Measurements from ENCODE around the gene HLCS.

HLCS gene

GRCh38 chr21:36917471-36918158 lies 48.9 kb downstream of the HLCS start:
- Histone ChIP-seq H3K27ac (ENCODE audit: low read length) (no peak overlapping the region), H3K9ac (ENCODE audit: low read length) (peak overlapping the region; percentile 27), H3K36me3 (ENCODE audit: control insufficient read depth, low read depth, low read length) (no peaks in the 10 kb centered on the region)

GRCh38 chr21:36916718-36917117 lies 49.8 kb downstream of the HLCS start:
- Histone ChIP-seq H3K27me3 (ENCODE audit: control insufficient read depth, insufficient read depth, low read length) (no peaks in the 10 kb centered on the region), H3K9ac (ENCODE audit: low read length) (no peak overlapping the region), H3K9me3 (ENCODE audit: control insufficient read depth, low read depth, low read length) (no peaks in the 10 kb centered on the region), H3K4me1 (ENCODE audit: control insufficient read depth, low read depth, low read length) (peaks cover 25% of the 10 kb centered on the region), H3K4me3 (ENCODE audit: low read length) (no peak overlapping the region), H3K27ac (ENCODE audit: low read length) (no peak overlapping the region), H3K36me3 (ENCODE audit: control insufficient read depth, low read depth, low read length) (no peaks in the 10 kb centered on the region)

More at GRCh38 chr21:36917471-36918158, 48.9 kb downstream of the HLCS start:
- Histone ChIP-seq H3K27me3 (ENCODE audit: control insufficient read depth, insufficient read depth, low read length) (no peaks in the 10 kb centered on the region), H3K9me3 (ENCODE audit: control insufficient read depth, low read depth, low read length) (no peaks in the 10 kb centered on the region), H3K4me1 (ENCODE audit: control insufficient read depth, low read depth, low read length) (peaks cover 25% of the 10 kb centered on the region), H3K4me3 (ENCODE audit: low read length) (no peak overlapping the region)

GRCh38 chr21:36915696-36916245 lies 50.7 kb downstream of the HLCS start:
- Histone ChIP-seq H3K36me3 (ENCODE audit: control insufficient read depth, low read depth, low read length) (no peaks in the 10 kb centered on the region), H3K27me3 (ENCODE audit: control insufficient read depth, insufficient read depth, low read length) (no peaks in the 10 kb centered on the region), H3K4me3 (ENCODE audit: low read length) (no peak overlapping the region), H3K9me3 (ENCODE audit: control insufficient read depth, low read depth, low read length) (no peaks in the 10 kb centered on the region), H3K4me1 (ENCODE audit: control insufficient read depth, low read depth, low read length) (peaks cover 25% of the 10 kb centered on the region), H3K27ac (ENCODE audit: low read length) (no peak overlapping the region), H3K9ac (ENCODE audit: low read length) (no peak overlapping the region)

- H3K4me1 ChIP-seq (ENCODE audit: control insufficient read depth, low read depth, low read length), result peaks cover 25% of the 10 kb centered on the region
- no peak overlapping the region for H3K27ac ChIP-seq (ENCODE audit: low read length)
- no peaks in the 10 kb centered on the region for H3K27me3 ChIP-seq (ENCODE audit: control insufficient read depth, insufficient read depth, low read length)
- H3K36me3 ChIP-seq (ENCODE audit: control insufficient read depth, low read depth, low read length), result no peaks in the 10 kb centered on the region
- no peak overlapping the region for H3K9ac ChIP-seq (ENCODE audit: low read length)
- H3K9me3 ChIP-seq (ENCODE audit: control insufficient read depth, low read depth, low read length), result no peaks in the 10 kb centered on the region
- no peak overlapping the region for H3K4me3 ChIP-seq (ENCODE audit: low read length)
Observed at GRCh38 chr21:36915014-36915695, 51.3 kb downstream of the HLCS start.

DNA sequence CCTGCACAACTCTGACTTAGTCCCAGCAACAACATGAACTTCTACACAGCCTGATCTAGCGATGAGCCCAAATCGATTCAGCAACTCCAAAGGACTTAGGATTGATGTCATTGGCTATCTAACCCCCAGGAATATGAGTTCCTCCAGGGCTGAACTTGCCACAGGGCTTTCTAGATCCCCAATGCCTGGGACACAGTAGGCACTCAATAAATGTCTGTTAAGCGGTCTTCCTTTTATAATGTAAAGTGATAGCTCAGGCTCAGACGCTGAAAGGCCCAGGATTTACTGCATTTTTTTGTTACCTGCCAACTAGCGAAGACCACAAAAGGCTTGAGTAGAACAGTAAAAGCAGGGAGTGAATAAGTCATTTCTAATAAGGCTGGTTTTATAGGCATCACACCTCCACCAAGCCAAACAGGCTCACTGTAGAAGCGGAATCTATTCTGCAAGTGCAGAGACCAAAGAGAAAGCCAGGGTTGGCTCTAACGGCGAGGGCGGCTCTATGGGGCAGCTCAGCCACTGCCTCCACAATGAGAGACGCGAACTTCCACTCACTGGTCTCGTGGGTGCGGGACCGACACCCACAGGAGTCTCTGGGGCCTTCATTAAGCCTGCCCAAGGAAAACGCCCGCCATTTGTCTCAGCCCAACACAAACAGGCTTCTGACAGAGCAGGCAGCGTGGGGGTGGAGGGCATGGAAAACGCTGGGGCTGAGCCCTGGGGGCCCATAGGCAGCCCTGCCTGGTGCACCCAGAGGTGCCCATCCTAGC lies 52.0 kb downstream of the HLCS start:
- Histone ChIP-seq H3K27ac (ENCODE audit: low read length) (no peak overlapping the region), H3K27me3 (ENCODE audit: control insufficient read depth, insufficient read depth, low read length) (no peaks in the 10 kb centered on the region), H3K36me3 (ENCODE audit: control insufficient read depth, low read depth, low read length) (no peaks in the 10 kb centered on the region), H3K4me1 (ENCODE audit: control insufficient read depth, low read depth, low read length) (peaks cover 25% of the 10 kb centered on the region), H3K9ac (ENCODE audit: low read length) (no peak overlapping the region), H3K9me3 (ENCODE audit: control insufficient read depth, low read depth, low read length) (no peaks in the 10 kb centered on the region), H3K4me3 (ENCODE audit: low read length) (no peak overlapping the region)

DNA sequence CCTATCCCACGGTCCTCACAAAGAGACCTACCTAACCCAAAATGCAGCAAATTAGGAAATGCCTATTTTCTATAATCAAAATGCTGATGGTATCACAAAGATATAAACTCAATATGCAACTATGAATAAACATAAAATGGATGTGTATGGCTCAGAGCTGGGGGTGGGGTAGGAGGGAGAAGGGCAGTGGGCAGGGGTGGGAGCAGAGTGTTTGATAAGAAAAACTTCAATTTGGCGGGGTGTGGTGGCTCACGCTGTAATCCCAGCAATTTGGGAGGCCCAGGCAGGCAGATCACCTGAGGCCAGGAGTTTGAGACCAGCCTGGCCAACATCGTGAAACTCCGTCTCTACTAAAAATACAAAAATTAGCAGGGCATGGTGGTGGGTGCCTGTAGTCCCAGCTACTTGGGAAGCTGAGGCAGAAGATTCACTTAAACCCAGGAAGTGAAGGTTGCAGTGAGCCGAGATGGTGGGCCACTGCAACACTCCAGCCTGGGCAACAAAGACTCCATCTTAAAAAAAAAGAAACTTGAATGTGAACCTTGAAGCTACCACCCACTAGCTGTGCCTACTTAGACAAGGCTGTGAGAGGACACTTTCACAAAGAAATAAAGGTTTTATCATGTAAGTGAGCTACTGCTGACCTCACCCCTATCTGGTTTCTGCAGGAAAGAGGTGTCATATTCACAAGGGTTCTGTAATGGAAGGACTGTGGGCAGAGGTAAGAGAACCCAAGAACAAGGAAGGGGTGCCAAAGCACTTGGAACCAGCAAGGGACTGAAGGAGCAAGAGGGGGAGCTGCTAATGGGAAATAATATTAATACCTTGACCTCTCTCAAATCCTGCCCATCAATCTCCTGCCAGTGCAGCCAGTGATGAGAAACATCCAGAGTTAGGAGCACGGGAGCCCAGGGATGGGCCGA lies 53.0 kb downstream of the HLCS start:
- Histone ChIP-seq H3K27ac (ENCODE audit: low read length) (no peak overlapping the region), H3K4me1 (ENCODE audit: control insufficient read depth, low read depth, low read length) (peaks cover 25% of the 10 kb centered on the region), H3K9me3 (ENCODE audit: control insufficient read depth, low read depth, low read length) (no peaks in the 10 kb centered on the region), H3K36me3 (ENCODE audit: control insufficient read depth, low read depth, low read length) (no peaks in the 10 kb centered on the region), H3K9ac (ENCODE audit: low read length) (no peak overlapping the region), H3K27me3 (ENCODE audit: control insufficient read depth, insufficient read depth, low read length) (no peaks in the 10 kb centered on the region), H3K4me3 (ENCODE audit: low read length) (no peak overlapping the region)

- H3K4me1 ChIP-seq (ENCODE audit: control insufficient read depth, low read depth, low read length), result peaks cover 13% of the 10 kb centered on the region
- no peak overlapping the region for H3K9ac ChIP-seq (ENCODE audit: low read length)
- no peaks in the 10 kb centered on the region for H3K36me3 ChIP-seq (ENCODE audit: control insufficient read depth, low read depth, low read length)
- no peaks in the 10 kb centered on the region for H3K9me3 ChIP-seq (ENCODE audit: control insufficient read depth, low read depth, low read length)
- no peak overlapping the region for H3K27ac ChIP-seq (ENCODE audit: low read length)
- no peaks in the 10 kb centered on the region for H3K27me3 ChIP-seq (ENCODE audit: control insufficient read depth, insufficient read depth, low read length)
- no peak overlapping the region for H3K4me3 ChIP-seq (ENCODE audit: low read length)
Observed at GRCh38 chr21:36910581-36911307, 55.7 kb downstream of the HLCS start.

GRCh38 chr21:36909901-36910561 lies 56.4 kb downstream of the HLCS start:
- no peak overlapping the region for H3K27ac ChIP-seq (ENCODE audit: low read length)
- peaks cover 13% of the 10 kb centered on the region for H3K4me1 ChIP-seq (ENCODE audit: control insufficient read depth, low read depth, low read length)
- no peak overlapping the region for H3K9ac ChIP-seq (ENCODE audit: low read length)
- H3K9me3 ChIP-seq (ENCODE audit: control insufficient read depth, low read depth, low read length), result no peaks in the 10 kb centered on the region
- no peaks in the 10 kb centered on the region for H3K36me3 ChIP-seq (ENCODE audit: control insufficient read depth, low read depth, low read length)
- H3K27me3 ChIP-seq (ENCODE audit: control insufficient read depth, insufficient read depth, low read length), result no peaks in the 10 kb centered on the region
- H3K4me3 ChIP-seq (ENCODE audit: low read length), result no peak overlapping the region

GRCh38 chr21:36909423-36909822 lies 57.0 kb downstream of the HLCS start:
- Histone ChIP-seq H3K4me3 (ENCODE audit: low read length) (no peak overlapping the region), H3K4me1 (ENCODE audit: control insufficient read depth, low read depth, low read length) (peaks cover 9% of the 10 kb centered on the region), H3K9ac (ENCODE audit: low read length) (no peak overlapping the region), H3K27me3 (ENCODE audit: control insufficient read depth, insufficient read depth, low read length) (no peaks in the 10 kb centered on the region), H3K36me3 (ENCODE audit: control insufficient read depth, low read depth, low read length) (no peaks in the 10 kb centered on the region), H3K27ac (ENCODE audit: low read length) (no peak overlapping the region), H3K9me3 (ENCODE audit: control insufficient read depth, low read depth, low read length) (no peaks in the 10 kb centered on the region)

DNA sequence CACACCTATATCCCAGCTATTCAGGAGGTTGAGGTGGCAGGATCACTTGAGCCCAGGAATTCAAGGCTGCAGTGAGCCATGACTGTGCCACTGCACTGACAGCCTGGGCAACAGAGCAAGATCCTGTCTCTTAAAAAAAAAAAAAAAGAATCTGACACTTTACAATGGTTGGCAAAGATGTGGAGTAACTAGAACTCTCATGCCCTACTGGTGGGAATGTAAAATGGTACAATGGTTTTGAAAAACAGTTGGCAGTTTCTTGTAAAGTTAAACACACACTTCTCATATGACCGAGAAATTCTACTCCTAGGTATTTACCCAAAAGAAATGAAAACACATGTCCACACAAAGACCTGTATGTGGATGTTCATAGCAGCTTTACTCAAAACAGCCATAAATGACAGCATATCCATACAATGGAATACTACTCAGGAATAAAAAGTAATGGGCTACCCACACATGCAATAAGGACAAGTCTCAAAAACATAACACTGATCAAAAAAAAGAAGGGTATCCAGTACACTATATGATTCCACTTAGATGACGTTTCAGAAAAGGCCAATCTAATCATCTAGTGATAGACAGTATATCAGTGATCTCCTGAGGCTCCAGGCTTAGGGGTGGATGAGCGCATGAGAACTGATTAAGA lies 58.1 kb downstream of the HLCS start:
- Histone ChIP-seq H3K4me1 (ENCODE audit: control insufficient read depth, low read depth, low read length) (no peaks in the 10 kb centered on the region), H3K27ac (ENCODE audit: low read length) (no peak overlapping the region), H3K9me3 (ENCODE audit: control insufficient read depth, low read depth, low read length) (no peaks in the 10 kb centered on the region), H3K9ac (ENCODE audit: low read length) (no peak overlapping the region), H3K27me3 (ENCODE audit: control insufficient read depth, insufficient read depth, low read length) (no peaks in the 10 kb centered on the region), H3K4me3 (ENCODE audit: low read length) (no peak overlapping the region), H3K36me3 (ENCODE audit: control insufficient read depth, low read depth, low read length) (no peaks in the 10 kb centered on the region)

Measured in iPS-18a (cell line).